PFSK-1 (cell line): Measurements from ENCODE around the gene PRKN.

Experiments used
- POLR2AphosphoS5 ChIP-seq: IDR thresholded peaks from 2 replicates; pipeline ENCODE4 v1.6.1; 2012; ENCODE audit warnings: low read depth, mild to moderate bottlenecking, control low read depth, low read length, moderate library complexity
- REST ChIP-seq, 2 experiments: IDR thresholded peaks; 2 replicates each; pipeline versions ENCODE4 v1.6.1 to v1.8.0; 2011 to 2012; ENCODE audit warnings: low read depth in 2 of 2, low read length in 2 of 2, control low read depth in 1 of 2, inconsistent platforms in 1 of 2, mild to moderate bottlenecking in 1 of 2, moderate library complexity in 1 of 2; ENCODE audit not compliant: insufficient read depth in 1 of 2
- SIN3A ChIP-seq: IDR thresholded peaks from 2 replicates; pipeline ENCODE4 v1.6.1; 2012; ENCODE audit warnings: mild to moderate bottlenecking, low read length, moderate library complexity, borderline replicate concordance; ENCODE audit not compliant: insufficient read depth
- TAF1 ChIP-seq: IDR thresholded peaks from 2 replicates; pipeline ENCODE4 v1.6.1; 2012; ENCODE audit warnings: low read length, control low read depth, borderline replicate concordance; ENCODE audit not compliant: insufficient read depth

DNA sequence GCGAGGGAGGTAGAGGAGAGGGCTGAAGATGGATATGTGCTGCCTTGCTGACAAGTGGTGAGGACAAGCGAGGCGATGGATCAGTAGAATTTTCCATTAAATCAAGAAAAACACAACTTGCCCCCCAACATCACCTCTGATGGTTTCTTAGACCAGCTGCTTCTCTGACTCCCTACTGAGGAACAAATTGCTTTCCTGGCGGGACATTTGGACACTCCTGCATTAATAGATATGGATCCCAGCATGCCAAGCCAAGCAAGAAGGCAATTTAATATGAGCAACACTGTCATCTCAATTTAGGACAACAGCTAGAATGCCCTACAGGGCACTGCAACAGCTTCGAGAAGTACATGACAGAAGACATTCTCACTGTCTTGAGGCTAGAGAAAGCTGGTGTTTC is 1205.3 kb downstream of the PRKN start:
- TF ChIP-seq TAF1 (no peak), POLR2AphosphoS5 (no peak), REST (IDR thresholded peaks at IDR 0.05; ENCODE audit: insufficient read depth in 1 of 2, low read depth in 2 of 2, low read length in 2 of 2) (no peak), SIN3A (no peak)
